ENCODE data around the gene SNTG2.
A peak's percentile ranks its signal among the peaks of the same experiment; 100 is the strongest.
"Not testable (repeated sequence)": the region's sequence is repeated elsewhere in the genome, so short reads cannot be mapped to it uniquely, and the experiment has no call there.

The SNTG2 gene

DNA sequence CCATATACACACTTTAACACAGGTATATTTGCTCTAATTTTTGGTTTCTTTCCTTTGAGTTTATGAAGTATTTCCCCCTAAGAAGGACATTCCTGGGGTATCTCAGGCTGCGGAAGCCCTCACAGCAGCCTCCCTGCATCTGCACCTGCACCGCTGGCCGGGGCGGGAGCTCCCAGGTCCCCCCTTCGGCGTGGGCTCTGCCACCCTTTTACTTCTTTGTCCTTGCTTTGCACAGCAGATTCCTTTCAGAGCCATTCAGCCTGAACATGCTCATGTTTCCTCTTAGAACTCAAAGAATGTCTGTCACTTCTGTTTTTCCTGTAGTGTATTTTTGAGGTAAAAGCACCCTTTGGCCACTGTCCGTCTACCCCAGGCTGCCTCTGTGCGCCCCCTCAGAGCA is 146.5 kb downstream of the SNTG2 start:
- no peak for DNase-seq (ENCODE audit: low read depth in 2 of 2)

- DNase-seq (ENCODE audit: low read depth in 2 of 2), result no peak
Observed at GRCh38 chr2:1099418-1099817, 148.8 kb downstream of the SNTG2 start.

GRCh38 chr2:1101011-1101782 is 150.5 kb downstream of the SNTG2 start:
- no peak for DNase-seq (ENCODE audit: low read depth in 2 of 2)

GRCh38 chr2:1101982-1102590 is 151.4 kb downstream of the SNTG2 start:
- DNase-seq (ENCODE audit: low read depth in 2 of 2), result no peak

GRCh38 chr2:1104364-1104763 is 153.7 kb downstream of the SNTG2 start:
- DNase-seq (ENCODE audit: low read depth in 2 of 2), result no peak

GRCh38 chr2:1106344-1106743 is 155.7 kb downstream of the SNTG2 start:
- not testable (repeated sequence) for DNase-seq (ENCODE audit: low read depth in 2 of 2)

- no peak for DNase-seq (ENCODE audit: low read depth in 2 of 2)
Observed at GRCh38 chr2:1115843-1116539, 165.3 kb downstream of the SNTG2 start.

- no peak for DNase-seq (ENCODE audit: low read depth in 2 of 2)
Observed at GRCh38 chr2:1117569-1117968, 166.9 kb downstream of the SNTG2 start.

DNA sequence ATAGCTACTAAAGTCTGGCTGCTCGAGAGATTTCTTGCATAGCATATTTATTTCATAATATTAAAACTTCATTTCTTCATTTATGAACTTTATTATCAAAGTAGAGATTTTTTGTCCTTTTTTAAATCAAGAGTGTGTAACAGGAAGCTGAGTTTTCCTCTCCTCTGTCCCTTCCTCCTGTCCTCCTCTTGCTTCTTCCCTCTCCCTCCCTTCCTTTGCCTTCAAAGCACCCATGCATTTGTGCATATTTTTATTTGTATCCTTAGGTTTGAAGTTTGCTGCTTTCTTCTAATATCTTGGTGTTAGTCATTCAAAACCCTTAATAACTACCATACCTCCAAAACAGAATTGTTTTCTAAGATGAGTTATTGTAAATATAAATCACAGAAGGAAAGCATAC is 174.6 kb downstream of the SNTG2 start:
- DNase-seq (ENCODE audit: low read depth in 2 of 2), result no peak

DNA sequence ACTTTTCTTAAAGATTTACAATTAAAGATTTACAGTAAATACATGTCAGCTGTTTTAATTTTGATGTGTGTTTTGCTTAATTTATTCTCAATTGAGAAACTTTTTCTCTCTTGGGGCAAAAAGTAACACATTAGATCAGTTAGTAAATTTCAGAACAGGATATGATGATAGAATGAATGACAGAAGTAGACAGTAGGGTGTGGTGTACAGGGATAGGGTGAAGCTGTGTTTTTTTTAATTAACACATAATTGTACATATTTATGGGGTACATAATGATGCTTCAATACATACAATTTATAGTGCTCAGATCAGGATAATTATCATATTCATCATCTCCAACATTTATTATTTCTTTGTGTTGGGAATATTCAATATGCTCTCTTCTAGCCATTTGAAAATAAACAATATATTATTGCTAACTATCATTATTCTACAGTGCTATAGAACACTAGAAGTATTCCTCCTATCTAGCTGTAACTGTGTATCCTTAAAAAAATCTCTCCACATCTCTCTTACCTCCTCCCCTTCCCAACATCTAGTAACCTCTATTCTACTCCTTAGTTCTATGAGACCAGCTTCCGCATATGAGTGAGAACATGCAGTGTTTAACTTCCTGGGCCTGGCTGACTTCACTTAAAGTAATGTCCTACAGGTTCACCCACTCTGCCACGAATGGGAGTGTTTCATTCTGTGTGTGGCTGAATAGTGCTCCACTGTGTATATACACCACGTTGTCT is 175.2 kb downstream of the SNTG2 start:
- DNase-seq (ENCODE audit: low read depth in 2 of 2), result no peak

DNA sequence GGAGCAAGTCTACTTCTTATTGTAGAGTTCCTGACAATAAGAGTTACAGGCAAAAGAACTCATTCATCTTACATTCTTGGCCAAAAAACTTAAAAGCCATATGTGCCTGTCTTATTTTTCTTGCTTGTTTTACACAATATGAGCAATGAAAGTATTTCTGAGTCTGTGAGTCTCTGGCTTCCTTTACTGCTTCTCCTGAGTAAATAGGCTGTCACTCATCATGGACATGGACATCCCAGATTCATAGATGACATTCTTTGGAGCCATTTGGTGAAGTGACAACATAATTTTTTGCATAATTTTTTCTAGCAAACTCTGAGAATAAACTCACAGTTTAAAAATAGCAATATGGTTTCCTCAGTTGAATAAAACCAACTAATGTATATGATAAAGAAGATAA is 179.3 kb downstream of the SNTG2 start:
- no peak for DNase-seq (ENCODE audit: low read depth in 2 of 2)

GRCh38 chr2:1130922-1131321 is 180.3 kb downstream of the SNTG2 start:
- DNase-seq (ENCODE audit: low read depth in 2 of 2), result no peak

GRCh38 chr2:1132328-1132969 is 181.8 kb downstream of the SNTG2 start:
- no peak for DNase-seq (ENCODE audit: low read depth in 2 of 2)

- not testable (repeated sequence) for DNase-seq (ENCODE audit: low read depth in 2 of 2)
Observed at GRCh38 chr2:1133896-1134295, 183.2 kb downstream of the SNTG2 start.

DNA sequence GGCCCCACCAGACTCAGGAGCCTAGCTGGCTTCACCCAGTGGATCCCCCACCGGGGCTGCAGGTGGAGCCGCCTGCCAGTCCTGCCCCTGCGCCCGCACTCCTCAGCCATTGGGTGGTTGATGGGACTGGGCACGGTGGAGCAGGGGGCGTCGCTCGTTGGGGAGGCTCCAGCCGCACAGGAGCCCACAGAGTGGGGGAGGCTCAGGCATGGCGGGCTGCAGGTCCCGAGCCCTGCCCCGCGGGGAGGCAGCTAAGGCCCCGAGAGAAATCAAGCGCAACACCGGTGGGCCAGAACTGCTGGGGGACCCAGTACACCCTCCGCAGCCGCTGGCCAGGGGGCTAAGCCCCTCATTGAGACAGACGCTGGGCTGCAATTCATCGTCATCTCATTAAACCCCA is 184.0 kb downstream of the SNTG2 start:
- no peak for DNase-seq (ENCODE audit: low read depth in 2 of 2)

DNA sequence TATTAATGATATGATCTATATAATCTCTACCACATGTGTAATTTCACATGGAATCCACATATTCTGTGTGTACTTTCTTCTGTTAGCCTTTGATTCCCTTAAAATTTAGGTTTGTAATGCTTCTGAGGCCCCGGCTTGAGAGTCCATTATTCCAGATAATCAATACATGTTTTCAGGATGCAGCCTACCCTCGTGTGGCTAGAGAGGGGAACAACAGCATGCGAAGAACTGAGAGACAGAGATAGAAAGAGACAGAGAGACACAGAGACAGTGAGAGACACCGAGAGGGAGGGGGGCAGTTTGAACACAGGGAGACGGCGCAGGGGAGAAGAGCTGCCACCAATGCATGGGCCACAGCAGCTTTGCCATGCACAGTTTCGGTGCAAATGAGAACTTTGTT is 185.4 kb downstream of the SNTG2 start:
- no peak for DNase-seq (ENCODE audit: low read depth in 2 of 2)

DNA sequence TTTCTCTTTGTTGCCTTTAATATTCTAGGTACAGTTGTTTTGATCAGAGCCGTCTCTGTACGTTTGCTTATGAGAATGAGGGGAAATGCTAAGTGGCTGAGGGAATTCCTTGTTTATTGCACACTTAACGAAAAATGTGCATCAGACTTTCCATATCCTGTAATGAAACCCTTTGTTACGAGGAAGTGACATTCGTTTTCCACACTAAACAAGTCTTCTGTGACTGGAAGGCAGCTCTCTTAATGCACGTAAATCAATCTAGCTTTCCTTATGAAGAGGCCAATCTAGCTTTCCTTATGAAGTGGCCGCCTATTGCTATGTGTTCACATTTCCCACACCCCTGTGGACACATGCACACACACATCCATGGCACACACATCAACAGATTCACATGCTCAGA is 186.2 kb downstream of the SNTG2 start:
- DNase-seq (ENCODE audit: low read depth in 2 of 2), result no peak

DNA sequence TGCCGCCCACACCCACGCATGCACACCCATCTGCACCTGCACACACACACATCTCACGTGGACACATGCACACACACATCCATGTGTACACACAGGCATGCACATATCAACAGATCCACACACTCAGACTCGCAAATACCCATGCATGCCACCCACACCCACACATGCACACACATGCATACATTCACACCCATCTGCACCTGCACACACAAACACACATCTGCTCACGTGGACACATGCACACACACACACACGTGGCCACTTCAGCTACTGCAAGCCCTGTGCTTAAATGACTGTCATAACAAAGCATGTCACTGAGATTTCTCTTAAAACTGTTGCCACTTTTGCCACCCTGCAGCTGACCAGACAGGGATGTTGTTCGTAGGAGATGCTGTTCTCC is 186.6 kb downstream of the SNTG2 start:
- DNase-seq (ENCODE audit: low read depth in 2 of 2), result no peak

- no peak for DNase-seq (ENCODE audit: low read depth in 2 of 2)
Observed at GRCh38 chr2:1137913-1138391, 187.3 kb downstream of the SNTG2 start.

DNA sequence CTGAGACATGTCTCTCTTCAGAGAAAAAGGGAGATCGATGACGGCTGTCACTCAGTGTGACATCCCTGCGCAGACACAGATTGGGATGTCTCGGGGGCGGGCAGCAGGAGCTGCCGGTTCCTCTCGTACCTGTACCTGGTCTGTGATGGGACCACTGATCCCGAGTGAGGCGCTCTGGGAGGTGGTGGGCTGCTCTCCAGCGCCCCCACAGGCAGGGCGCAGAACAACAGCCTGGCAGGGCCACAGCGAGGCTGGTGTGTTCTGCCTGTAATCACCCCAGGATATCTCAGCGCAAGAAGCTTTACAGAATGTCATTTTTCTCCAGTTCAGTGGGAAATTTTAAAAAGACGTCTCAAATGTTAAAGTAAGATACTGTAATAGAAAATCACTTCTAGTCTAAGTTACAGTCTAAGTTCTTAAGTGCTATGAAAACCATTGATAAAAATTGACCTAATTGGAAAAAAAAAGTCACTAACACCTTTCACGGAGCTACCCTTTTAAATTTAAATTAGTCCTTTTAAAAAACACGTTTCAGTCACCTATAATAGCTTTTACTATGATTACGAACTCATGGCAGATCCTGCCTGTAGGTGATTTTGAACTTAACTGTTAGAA is 189.8 kb downstream of the SNTG2 start:
- peak in 1 of 2 donors; percentile 7 for DNase-seq (ENCODE audit: low read depth in 2 of 2)

DNA sequence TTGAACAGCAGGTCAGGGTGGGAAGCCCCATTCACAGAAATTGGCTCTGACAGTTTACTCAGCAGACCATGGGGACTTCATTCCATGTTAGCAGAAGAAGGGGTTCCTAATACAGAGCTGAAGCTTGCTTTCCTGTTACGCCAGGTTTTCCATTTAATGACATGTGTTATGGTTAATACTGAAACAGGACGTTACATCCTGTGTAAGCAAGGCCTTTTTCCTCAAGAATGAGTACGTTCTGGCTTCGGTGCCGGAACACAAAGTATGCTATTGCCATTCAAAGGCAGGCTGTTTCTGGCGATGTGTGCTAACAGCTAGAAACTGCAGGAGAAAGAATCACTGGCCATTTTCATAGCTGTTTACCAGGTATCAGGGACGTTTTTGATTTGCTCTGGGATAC is 190.4 kb downstream of the SNTG2 start:
- DNase-seq (ENCODE audit: low read depth in 2 of 2), result no peak

Data from stimulated activated CD8-positive, alpha-beta memory T cell treated with anti-CD3 and anti-CD28 coated beads, Interleukin-7, amount 100 ng/mL, for 1 hour (primary cell).